GM04504 (cell line): Measurements from ENCODE around the gene PABPN1L.

Experiments
- DNase-seq: peaks from one replicate; pipeline ENCODE4 v3.0.0-alpha.2; 2012; ENCODE audit warnings: low read depth

PABPN1L gene, protein sequence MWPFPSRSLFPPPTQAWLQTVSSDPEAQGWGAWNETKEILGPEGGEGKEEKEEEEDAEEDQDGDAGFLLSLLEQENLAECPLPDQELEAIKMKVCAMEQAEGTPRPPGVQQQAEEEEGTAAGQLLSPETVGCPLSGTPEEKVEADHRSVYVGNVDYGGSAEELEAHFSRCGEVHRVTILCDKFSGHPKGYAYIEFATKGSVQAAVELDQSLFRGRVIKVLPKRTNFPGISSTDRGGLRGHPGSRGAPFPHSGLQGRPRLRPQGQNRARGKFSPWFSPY

DNA sequence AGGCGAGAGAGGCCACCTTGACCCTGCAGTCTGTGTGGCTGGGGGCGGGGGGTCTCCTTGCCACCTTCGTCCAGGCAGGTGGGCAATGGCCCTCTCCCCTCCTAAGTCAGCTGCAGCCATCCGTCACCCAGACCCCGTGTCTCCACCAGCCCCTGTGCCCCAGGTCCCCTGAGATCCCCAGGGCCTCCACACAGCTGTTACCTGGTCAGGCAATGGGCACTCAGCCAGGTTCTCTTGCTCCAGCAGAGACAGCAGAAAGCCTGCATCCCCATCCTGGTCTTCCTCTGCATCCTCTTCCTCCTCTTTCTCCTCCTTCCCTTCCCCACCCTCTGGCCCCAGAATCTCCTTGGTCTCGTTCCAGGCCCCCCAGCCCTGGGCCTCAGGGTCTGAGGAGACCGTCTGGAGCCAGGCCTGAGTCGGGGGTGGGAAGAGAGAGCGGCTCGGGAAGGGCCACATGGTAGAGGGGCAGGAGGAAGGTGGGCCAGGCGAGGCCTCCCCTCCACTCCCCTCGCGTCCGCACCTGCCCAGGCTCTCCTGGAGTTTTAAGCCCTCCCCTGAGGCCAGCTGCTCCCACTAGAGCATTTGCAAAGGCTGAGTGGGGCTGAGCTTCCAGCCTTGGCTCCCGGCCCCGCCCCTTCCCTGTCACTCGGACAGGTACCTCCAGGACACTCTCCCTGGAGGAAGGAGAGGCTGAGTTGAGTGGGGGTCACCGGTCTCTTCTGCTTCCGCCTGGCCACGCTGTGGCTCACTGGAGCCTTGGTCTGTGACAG lies at the start of gene PABPN1L:
TSS of gene PABPN1L (minus strand) at position 510 of the 770 bp plus-strand sequence. CDS start at position 456, 54 bp downstream.
- DNase-seq = no peak

DNA sequence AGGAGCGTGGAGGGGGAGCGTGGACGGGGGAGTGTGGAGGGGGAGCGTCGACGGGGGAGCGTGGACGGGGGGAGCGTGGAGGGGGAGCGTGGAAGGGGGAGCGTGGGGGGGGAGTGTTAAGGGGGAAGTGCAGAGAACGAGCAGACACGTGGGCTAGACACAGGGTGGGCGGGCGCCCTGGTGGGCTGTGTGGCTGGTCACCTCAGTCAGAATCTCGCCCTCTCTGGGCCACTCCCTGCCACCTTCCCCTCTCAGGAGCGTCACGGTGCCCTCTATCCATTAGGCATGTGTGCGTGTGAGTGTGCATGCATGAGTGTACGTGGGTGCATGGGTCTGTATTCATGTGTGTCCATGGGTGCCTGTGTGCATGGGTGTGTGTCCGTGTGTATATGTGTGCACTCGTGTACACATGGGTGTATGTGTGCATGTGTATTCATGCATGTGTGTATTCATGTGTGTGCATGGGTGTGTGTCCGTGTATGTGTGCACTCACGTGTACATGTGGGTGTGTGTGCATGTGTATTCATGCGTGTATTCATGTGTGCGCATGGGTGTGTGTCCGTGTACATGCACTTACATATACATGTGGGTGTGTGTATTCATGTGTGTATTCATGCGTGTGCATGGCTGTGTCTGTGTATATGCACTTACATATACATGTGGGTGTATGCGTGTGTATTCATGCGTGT lies 49.3 kb upstream of the PABPN1L start:
- DNase-seq = no peak

GRCh38 chr16:88914750-88915368 lies 48.4 kb upstream of the PABPN1L start:
- peak; percentile 66 for DNase-seq

DNA sequence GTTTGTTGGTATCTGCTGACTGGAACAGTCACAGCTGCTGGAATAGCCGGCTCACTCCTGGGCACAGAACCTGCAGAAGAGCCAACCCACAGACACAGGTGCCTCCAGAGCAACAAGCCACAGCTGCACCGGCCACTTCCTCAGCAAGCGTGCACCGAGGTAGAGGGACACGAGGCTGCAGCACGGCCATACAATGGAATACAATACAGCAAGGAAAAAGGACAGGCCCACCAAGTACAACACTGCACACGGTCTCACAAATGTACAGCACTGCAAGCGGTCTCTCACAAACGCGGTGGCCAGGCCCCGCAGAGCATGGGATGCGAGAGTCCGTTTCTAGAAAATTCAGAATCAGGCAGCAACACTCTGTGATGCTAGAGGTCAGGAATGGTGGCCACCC lies 47.4 kb upstream of the PABPN1L start:
- no peak for DNase-seq

GRCh38 chr16:88913001-88913612 lies 46.6 kb upstream of the PABPN1L start:
- no peak for DNase-seq

- no peak for DNase-seq
Measured at GRCh38 chr16:88912556-88912955, 46.1 kb upstream of the PABPN1L start.

GRCh38 chr16:88911946-88912310 lies 45.5 kb upstream of the PABPN1L start:
- no peak for DNase-seq

DNA sequence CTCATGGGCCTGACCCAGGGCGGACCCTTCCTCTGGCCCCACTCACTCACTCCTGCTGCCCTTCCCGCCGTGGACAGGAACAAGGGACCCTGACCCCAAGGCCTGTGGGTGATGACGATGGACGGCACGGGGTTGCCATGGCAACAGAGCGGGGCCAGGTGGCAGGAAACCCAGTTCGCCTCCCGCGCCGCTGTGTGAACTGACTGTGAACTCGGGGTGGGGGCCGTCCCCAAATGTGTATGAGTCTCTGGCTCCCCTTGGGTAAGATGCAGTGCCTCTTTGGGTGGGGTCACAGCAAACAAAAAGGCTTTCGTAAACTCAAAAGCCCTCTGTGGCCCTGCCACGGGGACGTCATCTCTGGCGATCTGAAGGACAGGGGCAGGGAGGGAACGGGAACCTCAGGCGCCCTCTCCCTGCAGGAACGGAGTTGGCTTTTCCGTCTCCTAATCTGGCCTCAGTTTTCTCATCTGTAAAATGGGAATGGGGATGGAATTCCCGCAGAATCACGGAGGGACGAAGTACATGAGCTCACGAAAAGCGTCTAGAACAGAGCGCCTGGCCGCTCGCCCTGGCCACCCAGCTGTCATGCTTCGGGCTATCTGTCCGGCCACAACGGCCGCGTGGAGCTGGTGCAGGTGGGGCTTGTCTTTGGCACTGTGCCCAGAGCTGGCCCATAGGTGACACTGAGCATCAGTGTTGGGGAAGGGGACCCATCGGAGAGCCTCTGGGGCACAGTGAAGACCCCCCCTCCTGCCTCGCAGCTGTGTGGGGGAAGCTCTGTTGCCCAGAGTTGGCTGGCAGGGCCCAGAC lies 44.9 kb upstream of the PABPN1L start:
- no peak for DNase-seq

DNA sequence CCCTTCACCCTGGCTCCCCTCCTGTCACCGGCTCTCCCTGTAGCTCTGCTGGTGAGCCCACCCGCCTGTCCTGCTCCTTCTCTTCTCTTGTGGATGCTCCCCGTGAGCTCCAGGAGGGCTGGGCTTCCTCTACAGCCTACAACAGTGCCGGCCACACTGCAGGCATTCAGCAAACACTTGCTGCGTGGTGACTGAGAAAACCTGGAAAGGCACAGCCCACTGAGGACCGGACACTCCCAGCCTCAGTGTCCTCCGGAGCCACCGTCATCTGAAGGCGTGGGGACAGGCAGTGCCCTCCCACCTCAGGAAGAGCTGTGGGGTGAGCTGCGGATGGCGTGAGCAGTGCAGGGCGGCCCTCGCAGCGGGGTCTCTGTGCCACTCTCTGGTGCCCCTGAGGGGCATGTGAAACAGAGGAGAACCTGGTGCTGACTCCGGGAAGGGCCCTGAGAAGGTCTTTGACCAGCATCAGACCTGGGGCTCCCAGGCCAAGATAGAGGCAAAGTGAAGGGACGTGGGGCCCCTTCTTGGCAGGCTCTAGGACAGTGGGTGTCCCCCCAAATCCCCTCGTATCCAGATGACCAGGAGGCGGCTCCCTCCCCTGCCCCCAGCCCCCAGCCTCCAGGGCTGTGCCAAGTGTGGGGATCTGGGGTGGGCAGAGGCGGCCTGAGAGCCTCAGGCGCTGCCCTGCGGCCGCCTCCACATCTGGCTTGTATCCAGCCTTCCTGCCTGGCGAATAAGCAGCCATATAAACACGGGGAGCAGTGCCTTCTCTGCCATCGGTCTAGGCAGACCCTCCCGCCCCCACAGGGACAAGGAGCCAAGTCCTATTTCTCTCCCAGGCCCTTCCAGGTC lies 44.0 kb upstream of the PABPN1L start:
- DNase-seq = no peak

GRCh38 chr16:88909431-88910210 lies 43.2 kb upstream of the PABPN1L start:
- DNase-seq = no peak

- DNase-seq = no peak
Measured at GRCh38 chr16:88908307-88908706, 41.8 kb upstream of the PABPN1L start.

- no peak for DNase-seq
Measured at GRCh38 chr16:88907768-88908167, 41.3 kb upstream of the PABPN1L start.

DNA sequence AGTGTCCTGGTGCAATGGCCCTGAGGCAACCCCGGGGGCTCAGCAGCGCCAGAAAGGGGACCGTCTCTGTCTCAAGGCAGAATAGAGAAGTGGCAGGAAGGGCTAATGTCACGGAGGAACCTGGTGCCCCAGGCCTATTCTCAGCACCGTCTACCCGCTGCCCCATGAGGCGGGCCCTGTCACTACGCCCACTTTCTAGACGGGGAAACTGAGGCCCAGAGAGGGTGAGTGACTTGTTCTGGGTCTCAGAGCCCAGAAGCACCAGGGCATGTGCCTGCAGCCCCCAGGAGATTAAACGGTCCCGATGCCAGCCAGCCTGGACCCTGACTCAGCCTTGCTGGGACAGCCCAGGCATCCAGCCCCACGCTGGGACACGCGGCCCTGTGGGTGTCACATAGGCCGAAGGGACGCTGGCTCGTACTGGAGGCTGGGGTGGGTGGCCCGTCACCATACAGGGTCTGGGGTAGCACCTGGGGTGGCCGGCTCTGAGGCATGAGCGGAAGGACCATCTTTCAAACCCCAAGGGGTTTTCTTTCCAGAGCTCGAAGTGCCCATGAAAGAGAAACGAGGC lies 40.2 kb upstream of the PABPN1L start:
- no peak for DNase-seq

GRCh38 chr16:88906020-88906419 lies 39.6 kb upstream of the PABPN1L start:
- DNase-seq = no peak

DNA sequence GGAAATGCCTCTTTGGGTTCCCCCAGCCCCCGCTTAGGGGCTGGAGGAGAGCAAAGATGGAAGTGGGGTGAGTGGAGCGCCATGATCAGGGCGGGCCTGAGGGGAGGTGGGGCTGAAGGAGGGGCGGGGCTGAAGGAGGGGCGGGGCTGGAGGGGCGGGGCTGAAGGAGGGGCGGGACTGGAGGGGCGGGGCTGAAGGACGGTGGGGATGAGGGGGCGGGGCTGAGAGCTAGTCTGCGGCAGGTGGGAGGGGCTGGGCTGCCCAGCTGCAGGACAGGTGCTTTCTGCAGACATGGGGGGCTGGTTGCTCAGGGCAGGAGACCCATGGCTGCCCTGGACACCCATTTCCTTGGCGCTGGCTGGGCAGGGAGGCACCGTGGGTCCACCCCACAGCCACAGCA lies 39.1 kb upstream of the PABPN1L start:
- no peak for DNase-seq

DNA sequence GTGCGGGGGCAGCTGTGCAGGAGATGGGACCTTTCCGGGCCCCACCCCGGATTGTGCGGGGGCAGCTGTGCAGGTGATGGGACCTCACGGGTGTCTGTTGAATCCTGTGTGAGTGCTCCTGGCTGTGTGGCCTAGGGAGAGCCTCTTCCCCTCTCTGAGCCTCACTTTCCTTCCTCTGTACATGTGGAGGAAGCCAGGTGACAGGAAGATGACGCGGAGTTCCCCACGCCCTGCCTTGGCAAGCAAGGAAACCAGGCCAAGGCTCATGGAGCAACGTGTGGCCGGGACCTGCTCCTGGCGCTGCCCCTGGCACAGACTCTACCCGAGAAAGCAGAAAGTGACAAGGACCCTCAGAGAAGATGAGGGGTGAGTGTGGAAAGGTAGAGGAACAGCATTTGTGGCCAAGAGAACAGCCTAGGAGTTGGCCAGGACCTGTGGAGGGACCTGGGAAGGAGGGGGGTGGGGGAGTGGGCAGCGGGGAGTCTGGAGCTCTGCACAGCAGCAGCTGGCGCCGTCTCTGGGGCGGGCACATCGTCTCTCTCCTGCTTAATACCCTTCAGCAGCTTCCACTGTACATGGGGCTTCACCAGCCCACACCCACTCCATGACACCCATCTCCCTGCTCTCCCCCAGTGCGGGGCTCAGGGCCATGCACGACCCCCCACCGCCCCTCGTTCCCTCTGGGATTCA lies 38.4 kb upstream of the PABPN1L start:
- no peak for DNase-seq

- DNase-seq = no peak
Measured at GRCh38 chr16:88903267-88903666, 36.8 kb upstream of the PABPN1L start.

DNA sequence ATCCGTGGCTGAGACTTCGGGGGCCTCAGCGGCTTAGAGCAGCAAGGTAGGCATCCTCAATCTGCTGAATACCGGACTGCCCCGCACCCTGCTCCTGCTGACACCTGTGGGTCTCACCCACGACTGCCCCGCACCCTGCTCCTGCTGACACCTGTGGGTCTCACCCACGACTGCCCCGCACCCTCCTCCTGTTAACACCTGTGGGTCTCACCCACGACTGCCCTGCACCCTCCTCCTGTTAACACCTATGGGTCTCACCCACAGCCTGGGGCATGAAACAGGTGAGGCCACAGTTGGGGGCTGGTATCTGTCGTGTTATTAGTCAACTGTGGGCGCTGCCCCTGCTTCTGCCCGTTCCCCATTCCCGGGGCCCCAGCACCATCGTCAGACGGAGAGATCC lies 36.3 kb upstream of the PABPN1L start:
- DNase-seq = no peak
